HL-60/S4 treated with phorbol 12-myristate 13-acetate at 8.2 ng/mL for 4 days and 3 days (cell line): Measurements from ENCODE around the gene PIN1.
"Not testable (repeated sequence)": the region's sequence is repeated elsewhere in the genome, so short reads cannot be mapped to it uniquely, and the experiment has no call there.

Experiments
- in situ Hi-C: fragments of 300-500 bp; cut with MboI; formaldehyde crosslinking; loops from 2 replicates; pipeline ENCODE4 v1.15.0; 2022; ENCODE audit warnings: low sequenced_read_pairs

Gene PIN1

GRCh38 chr19:9818175-9818733, 16.9 kb upstream of the PIN1 start:
- in situ Hi-C loops = no loop called here

GRCh38 chr19:9818734-9819595, 16.2 kb upstream of the PIN1 start, which contains the start of gene FBXL12:
TSS of gene FBXL12 (minus strand) at chr19:9819079. CDS start at chr19:9818813, 266 bp downstream.
- in situ Hi-C loops = no loop called here

- in situ Hi-C loops = no loop called here
Measured at GRCh38 chr19:9819596-9819909, 15.6 kb upstream of the PIN1 start.

- in situ Hi-C loops = not testable (repeated sequence)
Measured at GRCh38 chr19:9820034-9820433, 15.1 kb upstream of the PIN1 start.

- in situ Hi-C loops = no loop called here
Measured at GRCh38 chr19:9823816-9824215, 11.3 kb upstream of the PIN1 start.

- in situ Hi-C loops = no loop called here
Measured at GRCh38 chr19:9827289-9828238, 7.6 kb upstream of the PIN1 start, which contains the start of gene UBL5. TSS of gene UBL5 (plus strand) at chr19:9827918. CDS start at chr19:9828338, 420 bp downstream.

GRCh38 chr19:9828551-9829063, 6.5 kb upstream of the PIN1 start:
- in situ Hi-C loops = no loop called here

- in situ Hi-C loops = no loop called here
Measured at GRCh38 chr19:9834307-9834725, 802 bp upstream of the PIN1 start.

- in situ Hi-C loops = no loop called here
Measured at GRCh38 chr19:9835507-9835949, 410 bp downstream of the PIN1 start.

GRCh38 chr19:9836021-9836420, 903 bp downstream of the PIN1 start:
- in situ Hi-C loops = no loop called here

GRCh38 chr19:9838324-9838723, 3.2 kb downstream of the PIN1 start:
- in situ Hi-C loops = no loop called here

- in situ Hi-C loops = no loop called here
Measured at GRCh38 chr19:9839415-9839814, 4.3 kb downstream of the PIN1 start.

GRCh38 chr19:9842834-9843625, 7.9 kb downstream of the PIN1 start:
- in situ Hi-C loops = no loop called here

GRCh38 chr19:9843626-9844273, 8.6 kb downstream of the PIN1 start:
- in situ Hi-C loops = not testable (repeated sequence)

- in situ Hi-C loops = no loop called here
Measured at GRCh38 chr19:9847087-9847671, 12.1 kb downstream of the PIN1 start.

- in situ Hi-C loops = no loop called here
Measured at GRCh38 chr19:9848060-9848459, 12.9 kb downstream of the PIN1 start.

GRCh38 chr19:9848762-9849161, 13.6 kb downstream of the PIN1 start:
- in situ Hi-C loops = no loop called here

- in situ Hi-C loops = no loop called here
Measured at GRCh38 chr19:9849791-9850190, 14.7 kb downstream of the PIN1 start.

GRCh38 chr19:9850235-9850959, 15.3 kb downstream of the PIN1 start:
- in situ Hi-C loops = no loop called here
